Activated CD8-positive, alpha-beta T cell treated with anti-CD3 and anti-CD28 coated beads for 36 hours (primary cell): ENCODE results near the gene SLC1A7. TPM values are rescaled to one million over a fixed set of nuclear protein-coding genes. Genes with fewer than 3 reads are reported as not detected.

Experiments
- ATAC-seq: fragments of 200-7000 bp; cut with Tn5 transposase; one replicate; pipeline ENCODE4 v1.10.0; 2021; ENCODE audit warnings: mild to moderate bottlenecking, moderate library complexity
- CTCF ChIA-PET: fragments of 350-600 bp; sonication (Branson Sonifier 250); formaldehyde crosslinking; loops from one replicate; lab custom pipeline; 2021; ENCODE audit warnings: antibody characterized with exemption; lab: Charles Lee
- POLR2A ChIA-PET: fragments of 350-600 bp; sonication (Branson Sonifier 250); formaldehyde crosslinking; loops from one replicate; lab custom pipeline; 2021; ENCODE audit warnings: antibody characterized with exemption; lab: Charles Lee
- DNase-seq: peaks from one replicate; pipeline ENCODE4 v3.0.0-alpha.2; 2020
- H3K27ac Mint-ChIP-seq: one replicate; pipeline ENCODE4 v1.8.0; 2021; ENCODE audit warnings: mild to moderate bottlenecking, mixed read lengths
- H3K27me3 Mint-ChIP-seq: one replicate; pipeline ENCODE4 v1.8.0; 2021; ENCODE audit warnings: mixed read lengths
- H3K36me3 Mint-ChIP-seq: one replicate; pipeline ENCODE4 v1.8.0; 2021; ENCODE audit warnings: low read depth, mixed read lengths
- H3K4me1 Mint-ChIP-seq: one replicate; pipeline ENCODE4 v1.8.0; 2021; ENCODE audit warnings: low read depth, mixed read lengths
- H3K4me3 Mint-ChIP-seq: one replicate; pipeline ENCODE4 v1.8.0; 2021; ENCODE audit warnings: mild to moderate bottlenecking, moderate library complexity, mixed read lengths
- H3K9me3 Mint-ChIP-seq: one replicate; pipeline ENCODE4 v1.8.0; 2021; ENCODE audit warnings: mixed read lengths
- CTCF ChIP-seq: fragments of 200-600 bp; IDR thresholded peaks from one replicate; pipeline ENCODE4 v1.8.0; 2022; ENCODE audit warnings: antibody characterized with exemption, mild to moderate bottlenecking
- intact Hi-C: fragments of 100-400 bp; cut with micrococcal nuclease; formaldehyde crosslinking; loops from one replicate; pipeline ENCODE4 v1.10.0; 2022
- total RNA-seq, 2 experiments: library from RNA; stranded (reverse); gene quantifications; one replicate each; pipeline ENCODE4 v1.2.3, GENCODE V29; 2021

Gene SLC1A7
- total RNA-seq, 2 experiments from 2014 or later: not detected

- Mint-ChIP-seq H3K4me1 (no peaks in the 10 kb centered on the region), H3K9me3 (no peaks in the 10 kb centered on the region), H3K27me3 (peaks cover 18% of the 10 kb centered on the region), H3K36me3 (peaks cover 11% of the 10 kb centered on the region), H3K27ac (no peak overlapping the region), H3K4me3 (no peak overlapping the region)
- TF ChIP-seq CTCF: no peak
- POLR2A ChIA-PET: no interaction called here
- no peak for ATAC-seq
- intact Hi-C loops: no loop called here
- no peak for DNase-seq
- CTCF ChIA-PET: interaction anchor here (0.9 kb wide), 1 partner anchor 16 kb away, joined by 4 read pairs; no protein-coding TSS in a partner anchor
Observed at GRCh38 chr1:53057127-53057526, 85.3 kb downstream of the SLC1A7 start.

- Mint-ChIP-seq H3K9me3 (no peaks in the 10 kb centered on the region), H3K27me3 (no peaks in the 10 kb centered on the region), H3K4me1 (peaks cover 5% of the 10 kb centered on the region), H3K36me3 (peaks cover 20% of the 10 kb centered on the region), H3K27ac (no peak overlapping the region), H3K4me3 (no peak overlapping the region)
- CTCF ChIA-PET: interaction anchor here (1.6 kb wide), 1 partner anchor 131 kb away, joined by 3 read pairs; no protein-coding TSS in a partner anchor
- TF ChIP-seq CTCF: no peak
- POLR2A ChIA-PET: no interaction called here
- ATAC-seq (no peak), DNase-seq (no peak)
- intact Hi-C loops: no loop called here
Observed at GRCh38 chr1:53051676-53052075, 90.8 kb downstream of the SLC1A7 start.

- intact Hi-C loops: no loop called here
- no peaks in the 10 kb centered on the region for H3K27me3 Mint-ChIP-seq
- DNase-seq (no peak), ATAC-seq (no peak)
- ChIA-PET POLR2A (no interaction called here), CTCF (no interaction called here)
- no peak for TF ChIP-seq CTCF
- peaks cover 5% of the 10 kb centered on the region for H3K4me1 Mint-ChIP-seq
- H3K36me3 Mint-ChIP-seq: peaks cover 20% of the 10 kb centered on the region
- no peak overlapping the region for H3K27ac Mint-ChIP-seq
- H3K9me3 Mint-ChIP-seq: no peaks in the 10 kb centered on the region
- H3K4me3 Mint-ChIP-seq: no peak overlapping the region
Observed at GRCh38 chr1:53050310-53050709, 92.1 kb downstream of the SLC1A7 start.

- POLR2A ChIA-PET: no interaction called here
- H3K9me3 Mint-ChIP-seq: no peaks in the 10 kb centered on the region
- H3K27ac Mint-ChIP-seq: no peak overlapping the region
- H3K4me3 Mint-ChIP-seq: no peak overlapping the region
- peaks cover 5% of the 10 kb centered on the region for H3K4me1 Mint-ChIP-seq
- DNase-seq (no peak), ATAC-seq (no peak)
- no peaks in the 10 kb centered on the region for H3K27me3 Mint-ChIP-seq
- H3K36me3 Mint-ChIP-seq: peaks cover 20% of the 10 kb centered on the region
- TF ChIP-seq CTCF: no peak
- CTCF ChIA-PET: interaction anchor here (1.5 kb wide), 1 partner anchor 133 kb away, joined by 6 read pairs; no protein-coding TSS in a partner anchor
- intact Hi-C loops: no loop called here
Observed at GRCh38 chr1:53049574-53049967, 92.9 kb downstream of the SLC1A7 start.

GRCh38 chr1:53048960-53049573 lies 93.4 kb downstream of the SLC1A7 start:
- no peak for ATAC-seq
- intact Hi-C loops: no loop called here
- Mint-ChIP-seq H3K27ac (no peak overlapping the region), H3K36me3 (peaks cover 20% of the 10 kb centered on the region), H3K27me3 (no peaks in the 10 kb centered on the region), H3K4me3 (no peak overlapping the region), H3K9me3 (no peaks in the 10 kb centered on the region), H3K4me1 (peaks cover 5% of the 10 kb centered on the region)
- ChIA-PET POLR2A (no interaction called here), CTCF (interaction anchor here (1.4 to 1.5 kb wide), 2 partner anchors 10 to 133 kb away, joined by 5 to 6 read pairs; no protein-coding TSS in a partner anchor)
- TF ChIP-seq CTCF: no peak
- no peak for DNase-seq
